NB4 (cell line): Measurements from ENCODE around the gene CHDH.

ENCODE experiments used
- CTCF ChIP-seq: IDR thresholded peaks from one replicate; pipeline ENCODE4 v1.5.1; 2012; ENCODE audit warnings: low read depth, low read length
- MAX ChIP-seq: IDR thresholded peaks from 2 replicates; pipeline ENCODE4 v1.6.1; 2011; ENCODE audit warnings: low read depth, low read length
- MYC ChIP-seq: IDR thresholded peaks from 2 replicates; pipeline ENCODE4 v1.6.1; 2011; ENCODE audit warnings: low read depth, low read length
- POLR2A ChIP-seq: IDR thresholded peaks from 2 replicates; pipeline ENCODE4 v1.6.1; 2011; ENCODE audit warnings: mild to moderate bottlenecking; ENCODE audit not compliant: insufficient read length; ENCODE audit errors: extremely low read depth

- no peak for TF ChIP-seq CTCF
- no peak for TF ChIP-seq POLR2A
- no peak for TF ChIP-seq MAX
- no peak for TF ChIP-seq MYC
Observed at GRCh38 chr3:53820756-53821580, 25.3 kb downstream of the CHDH start.
